ENCODE measurements around the gene SMG5.

The SMG5 gene

DNA sequence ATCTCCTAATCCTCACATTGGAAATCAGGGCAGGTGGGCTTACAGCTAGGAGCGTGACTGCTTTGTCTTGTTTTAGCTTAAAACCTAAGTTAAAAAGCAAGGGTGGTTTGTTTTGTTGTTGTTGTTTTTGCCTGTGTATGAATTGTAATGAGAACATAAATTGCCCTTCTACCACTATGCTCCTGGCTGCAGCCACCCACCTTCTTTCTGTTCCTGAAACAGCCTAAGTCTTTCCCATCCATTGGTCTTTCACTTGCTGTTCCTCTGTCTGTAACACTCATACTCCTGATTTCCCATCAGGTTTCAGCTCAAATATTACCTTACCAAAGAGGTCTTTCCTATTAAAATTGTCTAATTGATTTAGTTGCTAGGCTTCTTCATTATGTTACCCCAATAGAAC is 896 bp upstream of the SMG5 start:
- no CpG with 5 or more reads among the region's 1 CpG for WGBS, 2 donors (ENCODE audit: extremely low coverage in 2 of 2, insufficient read length in 2 of 2, insufficient replicate concordance in 1 of 2)

DNA sequence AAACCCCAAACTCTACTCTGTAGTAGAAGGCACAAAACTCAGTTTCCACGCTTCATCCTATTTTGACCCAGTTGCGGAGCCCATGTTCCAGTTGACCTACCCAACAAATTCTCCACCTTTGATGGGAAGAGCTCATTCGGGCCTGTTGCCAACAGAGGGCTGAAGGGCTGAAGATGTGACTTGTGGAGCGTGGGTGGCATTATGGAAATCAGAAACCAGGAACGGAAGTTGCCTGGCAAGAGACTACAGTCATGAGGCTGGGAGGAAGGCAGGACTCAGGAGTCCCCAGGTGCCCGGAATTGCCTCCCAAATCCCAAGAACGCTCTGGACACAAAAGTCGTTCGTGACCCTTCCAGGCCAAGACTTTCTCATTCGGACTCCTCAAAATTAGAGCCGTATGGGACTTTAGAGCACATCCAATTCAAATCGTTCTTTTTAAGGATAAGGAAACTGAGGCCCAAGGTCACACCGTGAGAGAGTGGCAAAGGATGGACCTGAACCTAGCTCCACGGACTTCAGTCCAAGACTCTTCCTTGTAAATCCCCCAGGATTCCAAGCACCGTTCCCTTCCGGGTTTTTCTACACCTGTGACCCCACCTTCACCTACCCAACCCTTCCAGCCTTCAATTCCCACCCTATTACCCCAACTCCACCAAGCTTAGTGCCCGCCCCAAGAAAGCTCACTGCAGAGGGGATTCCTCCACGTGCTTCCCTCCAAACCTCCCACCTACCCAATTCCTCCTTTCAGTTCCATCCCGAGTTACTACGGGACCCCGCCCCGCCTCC is 739 bp downstream of the SMG5 start:
- H3K4me3 ChIP-seq (ENCODE audit: low read length in 2 of 2) = peak overlapping the region; percentile 84 to 90
- H2BK15ac ChIP-seq (ENCODE audit: low read length) = no peak overlapping the region
- no peak overlapping the region for H4K8ac ChIP-seq (ENCODE audit: low read depth, low read length)
- H3K79me1 ChIP-seq (ENCODE audit: low read depth, low read length) = peaks cover 7% of the 10 kb centered on the region
- peak overlapping the region; percentile 97 for H3K9ac ChIP-seq (ENCODE audit: low read depth, low read length, poor library complexity)
- WGBS, 2 donors (ENCODE audit: extremely low coverage in 2 of 2, insufficient read length in 2 of 2, insufficient replicate concordance in 1 of 2) = no CpG with 5 or more reads among the region's 22 CpGs
- H3K4me1 ChIP-seq (ENCODE audit: control insufficient read depth in 2 of 2, insufficient read depth in 1 of 2, low read depth in 1 of 2, low read length in 2 of 2) = peaks cover 11 to 12% of the 10 kb centered on the region in 2 donors
- peak overlapping the region; percentile 64 for H3K4me2 ChIP-seq (ENCODE audit: insufficient read depth, low read length, poor library complexity, severe bottlenecking)
- H3K14ac ChIP-seq (ENCODE audit: low read length) = no peak overlapping the region
- no peak overlapping the region for H3K27ac ChIP-seq (replicated peaks; ENCODE audit: low read length)
- H4K91ac ChIP-seq (ENCODE audit: low read depth, low read length, poor library complexity) = no peak overlapping the region
- no peak for DNase-seq (ENCODE audit: low spot score)
- no peak overlapping the region for H3K23ac ChIP-seq (ENCODE audit: low read depth, low read length, poor library complexity)
- H2AFZ ChIP-seq (ENCODE audit: low read length) = peak overlapping the region; percentile 96
- no peak overlapping the region for H2BK120ac ChIP-seq (ENCODE audit: low read depth, low read length)
- H3K4ac ChIP-seq (ENCODE audit: low read length) = no peak overlapping the region
- H3K27me3 ChIP-seq (ENCODE audit: control insufficient read depth in 3 of 3, insufficient read depth in 3 of 3, low read depth in 1 of 3, low read length in 3 of 3) = no peaks in the 10 kb centered on the region
- no peaks in the 10 kb centered on the region for H3K9me3 ChIP-seq (replicated peaks in 1 of 2; ENCODE audit: control insufficient read depth in 2 of 2, insufficient read depth in 1 of 2, low read depth in 1 of 2, low read length in 2 of 2)
- no peak overlapping the region for H2AK5ac ChIP-seq (ENCODE audit: low read depth, low read length)
- H2BK5ac ChIP-seq (ENCODE audit: low read length) = peak overlapping the region; percentile 31
- peaks cover 23 to 41% of the 10 kb centered on the region in 2 donors for H3K36me3 ChIP-seq (replicated peaks in 1 of 2; ENCODE audit: control insufficient read depth in 2 of 2, insufficient read depth in 2 of 2, low read length in 2 of 2)
- no peak overlapping the region for H3K18ac ChIP-seq (ENCODE audit: low read length)
- no peak overlapping the region for H2BK12ac ChIP-seq (ENCODE audit: low read length)

More for the DNA sequence above, 896 bp upstream of the SMG5 start:
- Histone ChIP-seq H3K79me1 (ENCODE audit: low read depth, low read length) (peaks cover 4% of the 10 kb centered on the region), H3K27ac (replicated peaks; ENCODE audit: low read length) (no peak overlapping the region), H3K23ac (ENCODE audit: low read depth, low read length, poor library complexity) (no peak overlapping the region), H3K9ac (ENCODE audit: low read depth, low read length, poor library complexity) (no peak overlapping the region), H3K14ac (ENCODE audit: low read length) (no peak overlapping the region), H2BK12ac (ENCODE audit: low read length) (no peak overlapping the region), H3K4me3 (ENCODE audit: low read length in 2 of 2) (peak overlapping the region; percentile 79 to 84), H3K9me3 (replicated peaks in 1 of 2; ENCODE audit: control insufficient read depth in 2 of 2, insufficient read depth in 1 of 2, low read depth in 1 of 2, low read length in 2 of 2) (no peaks in the 10 kb centered on the region), H4K8ac (ENCODE audit: low read depth, low read length) (peak overlapping the region; percentile 19), H2BK15ac (ENCODE audit: low read length) (no peak overlapping the region), H4K91ac (ENCODE audit: low read depth, low read length, poor library complexity) (no peak overlapping the region), H3K4ac (ENCODE audit: low read length) (no peak overlapping the region), H2BK120ac (ENCODE audit: low read depth, low read length) (no peak overlapping the region), H3K36me3 (replicated peaks in 1 of 2; ENCODE audit: control insufficient read depth in 2 of 2, insufficient read depth in 2 of 2, low read length in 2 of 2) (peaks cover 11 to 25% of the 10 kb centered on the region in 2 donors), H3K4me2 (ENCODE audit: insufficient read depth, low read length, poor library complexity, severe bottlenecking) (peak overlapping the region; percentile 45), H3K27me3 (ENCODE audit: control insufficient read depth in 3 of 3, insufficient read depth in 3 of 3, low read depth in 1 of 3, low read length in 3 of 3) (no peaks in the 10 kb centered on the region), H3K4me1 (ENCODE audit: control insufficient read depth in 2 of 2, insufficient read depth in 1 of 2, low read depth in 1 of 2, low read length in 2 of 2) (peaks cover 11 to 12% of the 10 kb centered on the region in 2 donors), H3K18ac (ENCODE audit: low read length) (no peak overlapping the region), H2AFZ (ENCODE audit: low read length) (peak overlapping the region; percentile 96), H2BK5ac (ENCODE audit: low read length) (no peak overlapping the region), H2AK5ac (ENCODE audit: low read depth, low read length) (no peak overlapping the region)
- no peak for DNase-seq (ENCODE audit: low spot score)

DNA sequence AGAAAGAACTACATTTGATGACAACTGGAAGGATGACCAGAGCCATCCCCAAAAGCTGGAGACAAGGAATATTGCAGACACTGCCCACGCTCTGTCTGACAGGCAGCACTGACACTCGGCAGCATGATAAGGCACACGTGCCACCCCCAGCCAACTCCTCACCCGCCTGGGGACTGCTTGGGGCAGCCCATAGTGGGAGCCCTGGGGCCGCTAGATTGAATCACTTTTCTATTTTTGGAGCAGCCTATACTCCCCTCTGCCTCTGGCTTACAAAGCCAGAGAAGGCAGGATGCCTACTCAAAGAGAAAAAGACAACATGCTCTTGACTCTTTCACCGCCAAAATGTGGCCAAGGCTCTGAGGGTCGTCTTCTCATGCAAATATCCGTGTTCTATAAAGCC is 1.3 kb downstream of the SMG5 start:
- Histone ChIP-seq H3K27ac (replicated peaks; ENCODE audit: low read length) (no peak overlapping the region), H4K8ac (ENCODE audit: low read depth, low read length) (no peak overlapping the region), H3K14ac (ENCODE audit: low read length) (no peak overlapping the region), H2AFZ (ENCODE audit: low read length) (no peak overlapping the region), H3K4me2 (ENCODE audit: insufficient read depth, low read length, poor library complexity, severe bottlenecking) (no peak overlapping the region), H3K9ac (ENCODE audit: low read depth, low read length, poor library complexity) (no peak overlapping the region), H3K36me3 (replicated peaks in 1 of 2; ENCODE audit: control insufficient read depth in 2 of 2, insufficient read depth in 2 of 2, low read length in 2 of 2) (peaks cover 28 to 47% of the 10 kb centered on the region in 2 donors), H3K9me3 (replicated peaks in 1 of 2; ENCODE audit: control insufficient read depth in 2 of 2, insufficient read depth in 1 of 2, low read depth in 1 of 2, low read length in 2 of 2) (no peaks in the 10 kb centered on the region), H3K4ac (ENCODE audit: low read length) (no peak overlapping the region), H2BK12ac (ENCODE audit: low read length) (no peak overlapping the region), H3K79me1 (ENCODE audit: low read depth, low read length) (peaks cover 7% of the 10 kb centered on the region), H3K27me3 (ENCODE audit: control insufficient read depth in 3 of 3, insufficient read depth in 3 of 3, low read depth in 1 of 3, low read length in 3 of 3) (no peaks in the 10 kb centered on the region), H3K23ac (ENCODE audit: low read depth, low read length, poor library complexity) (no peak overlapping the region), H2AK5ac (ENCODE audit: low read depth, low read length) (no peak overlapping the region), H3K18ac (ENCODE audit: low read length) (no peak overlapping the region), H3K4me1 (ENCODE audit: control insufficient read depth in 2 of 2, insufficient read depth in 1 of 2, low read depth in 1 of 2, low read length in 2 of 2) (peaks cover 11 to 12% of the 10 kb centered on the region in 2 donors), H3K4me3 (ENCODE audit: low read length in 2 of 2) (peak overlapping the region in 1 of 2 donors; percentile 84), H4K91ac (ENCODE audit: low read depth, low read length, poor library complexity) (no peak overlapping the region), H2BK15ac (ENCODE audit: low read length) (no peak overlapping the region), H2BK5ac (ENCODE audit: low read length) (no peak overlapping the region), H2BK120ac (ENCODE audit: low read depth, low read length) (no peak overlapping the region)
- WGBS, 2 donors (ENCODE audit: extremely low coverage in 2 of 2, insufficient read length in 2 of 2, insufficient replicate concordance in 1 of 2) = no CpG with 5 or more reads among the region's 8 CpGs
- DNase-seq (ENCODE audit: low spot score) = no peak

GRCh38 chr1:156279837-156280236 is 2.8 kb downstream of the SMG5 start:
- Histone ChIP-seq H3K79me1 (ENCODE audit: low read depth, low read length) (peaks cover 7% of the 10 kb centered on the region), H3K4me3 (ENCODE audit: low read length in 2 of 2) (no peak overlapping the region), H3K4me1 (ENCODE audit: control insufficient read depth in 2 of 2, insufficient read depth in 1 of 2, low read depth in 1 of 2, low read length in 2 of 2) (peaks cover 11 to 12% of the 10 kb centered on the region in 2 donors), H4K8ac (ENCODE audit: low read depth, low read length) (no peak overlapping the region), H3K23ac (ENCODE audit: low read depth, low read length, poor library complexity) (no peak overlapping the region), H3K9me3 (replicated peaks in 1 of 2; ENCODE audit: control insufficient read depth in 2 of 2, insufficient read depth in 1 of 2, low read depth in 1 of 2, low read length in 2 of 2) (no peaks in the 10 kb centered on the region), H2BK12ac (ENCODE audit: low read length) (no peak overlapping the region), H3K4ac (ENCODE audit: low read length) (no peak overlapping the region), H2AK5ac (ENCODE audit: low read depth, low read length) (no peak overlapping the region), H3K27me3 (ENCODE audit: control insufficient read depth in 3 of 3, insufficient read depth in 3 of 3, low read depth in 1 of 3, low read length in 3 of 3) (no peaks in the 10 kb centered on the region), H3K18ac (ENCODE audit: low read length) (no peak overlapping the region), H3K14ac (ENCODE audit: low read length) (no peak overlapping the region), H2BK15ac (ENCODE audit: low read length) (no peak overlapping the region), H3K4me2 (ENCODE audit: insufficient read depth, low read length, poor library complexity, severe bottlenecking) (no peak overlapping the region), H3K27ac (replicated peaks; ENCODE audit: low read length) (no peak overlapping the region), H2AFZ (ENCODE audit: low read length) (no peak overlapping the region), H2BK5ac (ENCODE audit: low read length) (no peak overlapping the region), H3K9ac (ENCODE audit: low read depth, low read length, poor library complexity) (no peak overlapping the region), H3K36me3 (replicated peaks in 1 of 2; ENCODE audit: control insufficient read depth in 2 of 2, insufficient read depth in 2 of 2, low read length in 2 of 2) (peaks cover 37 to 56% of the 10 kb centered on the region in 2 donors), H2BK120ac (ENCODE audit: low read depth, low read length) (no peak overlapping the region), H4K91ac (ENCODE audit: low read depth, low read length, poor library complexity) (no peak overlapping the region)
- DNase-seq (ENCODE audit: low spot score) = no peak
- no CpG with 5 or more reads among the region's 3 CpGs for WGBS, 2 donors (ENCODE audit: extremely low coverage in 2 of 2, insufficient read length in 2 of 2, insufficient replicate concordance in 1 of 2)

Measured in neuronal stem cell (in vitro differentiated cells).